SH-SY5Y (cell line): ENCODE results near the gene ITPA.

Source experiments
- GATA2 ChIP-seq: IDR thresholded peaks from 2 replicates; pipeline ENCODE4 v1.6.1; 2011; ENCODE audit warnings: mild to moderate bottlenecking, low read depth, low read length
- GATA3 ChIP-seq: IDR thresholded peaks from 2 replicates; pipeline ENCODE4 v1.6.1; 2011; ENCODE audit warnings: low read depth, mild to moderate bottlenecking, low read length, moderate library complexity

DNA sequence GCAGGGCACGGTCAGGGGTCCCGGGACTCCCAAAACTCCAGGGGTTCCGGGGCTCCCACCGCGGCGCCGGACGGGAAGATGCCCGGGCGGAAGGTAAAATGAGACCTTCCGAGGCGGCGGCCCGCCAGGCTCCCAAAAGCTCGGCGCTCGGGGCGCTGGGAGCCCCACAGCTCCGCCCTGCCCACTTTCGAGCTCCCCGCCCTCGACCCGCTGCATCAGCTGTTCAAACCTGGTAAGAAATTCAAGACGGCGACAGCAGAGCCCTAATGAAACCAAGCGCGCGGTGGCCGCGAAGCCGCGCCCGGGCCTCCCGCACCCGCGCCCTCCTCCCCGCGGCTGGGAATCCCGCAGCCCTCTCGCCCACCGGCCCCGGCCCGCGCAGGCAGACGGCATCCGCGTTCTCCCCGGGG lies 29.3 kb downstream of the ITPA start:
- TF ChIP-seq GATA3 = no peak
- no peak for TF ChIP-seq GATA2
